Subcutaneous adipose tissue (tissue), 4 donors: ENCODE measurements around the gene SEMA4G. TPM values are rescaled to one million over a fixed set of nuclear protein-coding genes. Genes with fewer than 3 reads are reported as not detected.

Experiments used
- total RNA-seq, 4 donors: library from RNA; depleted of rRNA; stranded (reverse); fragments of >200 nt; gene quantifications; one replicate each; pipeline ENCODE4 v1.1.0, GENCODE V29; 2016
- TF ChIP-seq, protein P1 (sequence below): fragments of 450-650 bp; IDR thresholded peaks from one replicate; pipeline ENCODE4 v1.5.1; 2016; ENCODE audit warnings: low read depth, mild to moderate bottlenecking, control low read depth, antibody characterized with exemption, moderate library complexity

SEMA4G gene, protein sequence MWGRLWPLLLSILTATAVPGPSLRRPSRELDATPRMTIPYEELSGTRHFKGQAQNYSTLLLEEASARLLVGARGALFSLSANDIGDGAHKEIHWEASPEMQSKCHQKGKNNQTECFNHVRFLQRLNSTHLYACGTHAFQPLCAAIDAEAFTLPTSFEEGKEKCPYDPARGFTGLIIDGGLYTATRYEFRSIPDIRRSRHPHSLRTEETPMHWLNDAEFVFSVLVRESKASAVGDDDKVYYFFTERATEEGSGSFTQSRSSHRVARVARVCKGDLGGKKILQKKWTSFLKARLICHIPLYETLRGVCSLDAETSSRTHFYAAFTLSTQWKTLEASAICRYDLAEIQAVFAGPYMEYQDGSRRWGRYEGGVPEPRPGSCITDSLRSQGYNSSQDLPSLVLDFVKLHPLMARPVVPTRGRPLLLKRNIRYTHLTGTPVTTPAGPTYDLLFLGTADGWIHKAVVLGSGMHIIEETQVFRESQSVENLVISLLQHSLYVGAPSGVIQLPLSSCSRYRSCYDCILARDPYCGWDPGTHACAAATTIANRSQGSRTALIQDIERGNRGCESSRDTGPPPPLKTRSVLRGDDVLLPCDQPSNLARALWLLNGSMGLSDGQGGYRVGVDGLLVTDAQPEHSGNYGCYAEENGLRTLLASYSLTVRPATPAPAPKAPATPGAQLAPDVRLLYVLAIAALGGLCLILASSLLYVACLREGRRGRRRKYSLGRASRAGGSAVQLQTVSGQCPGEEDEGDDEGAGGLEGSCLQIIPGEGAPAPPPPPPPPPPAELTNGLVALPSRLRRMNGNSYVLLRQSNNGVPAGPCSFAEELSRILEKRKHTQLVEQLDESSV
- 1 to 10 TPM in 1 of 4 donors, under 1 TPM in 2, not detected in 1; under 0.01 to 5.7 (median 0.51) TPM for total RNA-seq

DNA sequence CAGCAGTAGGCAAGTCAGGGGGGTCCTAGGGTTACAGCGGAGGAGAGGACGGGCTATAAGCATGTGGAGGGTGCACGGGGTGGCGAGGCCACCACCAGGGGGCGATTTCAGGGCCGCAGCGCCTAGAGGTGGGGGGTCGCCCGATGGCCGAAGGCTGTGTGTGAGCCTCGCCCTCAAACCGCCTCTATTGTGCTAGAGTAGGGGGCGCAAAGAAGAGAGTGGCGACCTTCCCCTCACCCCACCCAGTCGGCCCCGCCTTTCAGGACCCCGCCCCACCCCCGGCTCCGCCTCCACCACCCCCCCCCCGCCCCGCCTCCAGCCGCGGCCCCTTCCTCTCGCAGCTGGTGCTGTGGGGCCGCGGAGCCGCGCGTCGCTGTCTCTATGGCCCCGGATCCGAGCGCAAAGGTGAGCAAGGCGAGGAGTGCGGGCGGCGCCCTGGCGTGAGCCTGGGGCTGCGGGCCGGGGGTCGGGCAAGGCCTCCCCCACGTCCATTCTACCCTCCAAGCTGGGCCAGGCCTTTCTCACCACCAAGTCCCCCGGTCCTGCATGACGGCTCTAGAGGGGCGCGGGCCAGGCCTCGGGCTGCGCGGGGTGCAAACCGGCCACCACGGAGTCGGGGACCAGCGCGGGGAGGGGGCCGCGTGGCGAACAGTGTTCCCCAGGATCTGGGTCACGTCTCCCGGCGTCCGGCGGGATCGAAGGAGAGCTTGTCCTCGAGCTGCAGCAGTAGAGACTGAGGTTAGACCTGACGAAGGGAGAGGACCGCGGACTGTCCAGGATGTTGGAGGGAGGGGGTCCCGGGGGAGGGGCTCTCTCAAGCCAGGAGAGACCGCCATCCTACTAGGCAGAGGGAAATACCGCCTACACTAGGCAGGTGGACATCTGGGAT is at the start of gene SEMA4G:
SEMA4G (plus strand) TSS at position 318 of the 889 bp plus-strand sequence. CDS start 3,409 bp downstream, outside the sequence.
- TF ChIP-seq, protein P1, sequence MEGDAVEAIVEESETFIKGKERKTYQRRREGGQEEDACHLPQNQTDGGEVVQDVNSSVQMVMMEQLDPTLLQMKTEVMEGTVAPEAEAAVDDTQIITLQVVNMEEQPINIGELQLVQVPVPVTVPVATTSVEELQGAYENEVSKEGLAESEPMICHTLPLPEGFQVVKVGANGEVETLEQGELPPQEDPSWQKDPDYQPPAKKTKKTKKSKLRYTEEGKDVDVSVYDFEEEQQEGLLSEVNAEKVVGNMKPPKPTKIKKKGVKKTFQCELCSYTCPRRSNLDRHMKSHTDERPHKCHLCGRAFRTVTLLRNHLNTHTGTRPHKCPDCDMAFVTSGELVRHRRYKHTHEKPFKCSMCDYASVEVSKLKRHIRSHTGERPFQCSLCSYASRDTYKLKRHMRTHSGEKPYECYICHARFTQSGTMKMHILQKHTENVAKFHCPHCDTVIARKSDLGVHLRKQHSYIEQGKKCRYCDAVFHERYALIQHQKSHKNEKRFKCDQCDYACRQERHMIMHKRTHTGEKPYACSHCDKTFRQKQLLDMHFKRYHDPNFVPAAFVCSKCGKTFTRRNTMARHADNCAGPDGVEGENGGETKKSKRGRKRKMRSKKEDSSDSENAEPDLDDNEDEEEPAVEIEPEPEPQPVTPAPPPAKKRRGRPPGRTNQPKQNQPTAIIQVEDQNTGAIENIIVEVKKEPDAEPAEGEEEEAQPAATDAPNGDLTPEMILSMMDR: no peak

DNA sequence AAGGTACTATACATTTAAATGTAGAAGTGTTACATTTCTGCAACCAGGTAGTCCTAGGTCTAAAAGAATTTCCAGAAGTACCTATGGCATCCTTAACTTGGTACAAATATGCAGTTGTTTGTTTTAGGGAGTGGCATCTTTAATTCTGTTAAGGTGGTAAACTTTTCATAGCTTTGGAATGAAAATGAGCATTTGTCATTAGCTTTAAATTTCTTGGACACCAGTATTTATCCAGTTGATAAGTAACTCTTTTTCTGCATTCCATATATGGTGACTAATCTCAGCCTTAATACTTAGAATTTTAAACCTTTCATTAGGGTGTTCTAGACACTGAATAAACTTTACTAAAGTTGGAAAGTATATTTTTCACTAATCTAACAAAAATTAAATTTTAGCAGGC is 45.7 kb upstream of the SEMA4G start:
- TF ChIP-seq, protein P1: no peak

DNA sequence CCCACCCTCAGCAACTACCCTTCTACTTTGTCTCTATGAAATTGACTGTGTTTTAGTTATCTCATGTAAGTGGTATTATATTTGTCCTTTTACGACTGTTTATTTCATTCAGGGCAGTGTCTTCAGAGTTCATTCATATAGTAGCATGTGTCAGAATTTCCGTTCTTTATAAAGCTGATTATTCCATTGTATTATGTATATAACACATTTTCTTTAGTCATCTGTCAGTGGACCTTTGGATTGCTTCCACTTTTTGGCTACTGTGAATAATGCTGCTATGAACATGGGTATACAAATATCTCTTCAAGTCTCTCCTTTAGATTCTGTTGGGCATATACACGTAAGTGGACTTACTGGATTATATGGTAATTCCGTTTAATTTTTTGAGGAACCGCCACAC is 42.0 kb upstream of the SEMA4G start:
- TF ChIP-seq, protein P1: no peak

DNA sequence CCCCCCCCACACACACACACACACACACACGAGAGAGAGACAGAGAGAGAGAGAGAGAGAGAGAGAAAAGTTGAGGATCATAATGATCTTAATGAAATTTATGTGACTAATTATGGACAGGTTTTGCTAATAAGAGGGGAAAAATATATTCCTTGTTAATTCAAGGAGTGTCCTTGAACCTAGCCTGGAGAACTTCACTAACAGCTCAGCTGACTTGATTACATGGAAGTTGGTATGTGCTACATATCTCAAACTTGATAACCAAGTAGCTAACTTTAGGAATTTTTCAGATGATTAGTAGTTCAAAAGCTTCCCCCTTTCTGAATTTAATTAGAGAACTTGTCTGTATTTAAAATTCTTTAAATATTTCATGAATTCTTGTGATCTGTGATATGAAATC is 41.3 kb upstream of the SEMA4G start:
- TF ChIP-seq, protein P1: no peak

DNA sequence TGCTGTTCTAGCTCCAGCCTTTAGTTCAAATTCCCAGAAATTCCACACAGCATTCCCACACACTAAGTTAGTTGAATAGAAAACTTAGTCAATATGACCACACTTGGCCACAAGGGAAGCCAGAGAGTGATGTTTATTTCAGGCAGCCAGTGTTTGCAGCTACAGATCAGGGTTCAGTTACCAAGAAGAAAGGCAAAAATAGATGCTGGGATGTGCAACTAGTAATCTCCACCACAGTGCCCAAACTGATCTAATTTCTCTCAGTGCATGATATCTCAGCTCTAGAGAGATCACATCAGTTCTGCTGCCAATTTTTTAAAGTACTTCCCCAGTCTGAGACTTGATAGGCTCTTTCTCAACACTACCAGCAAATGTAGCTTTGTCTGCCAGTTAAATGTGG is 38.9 kb upstream of the SEMA4G start:
- TF ChIP-seq, protein P1: no peak

DNA sequence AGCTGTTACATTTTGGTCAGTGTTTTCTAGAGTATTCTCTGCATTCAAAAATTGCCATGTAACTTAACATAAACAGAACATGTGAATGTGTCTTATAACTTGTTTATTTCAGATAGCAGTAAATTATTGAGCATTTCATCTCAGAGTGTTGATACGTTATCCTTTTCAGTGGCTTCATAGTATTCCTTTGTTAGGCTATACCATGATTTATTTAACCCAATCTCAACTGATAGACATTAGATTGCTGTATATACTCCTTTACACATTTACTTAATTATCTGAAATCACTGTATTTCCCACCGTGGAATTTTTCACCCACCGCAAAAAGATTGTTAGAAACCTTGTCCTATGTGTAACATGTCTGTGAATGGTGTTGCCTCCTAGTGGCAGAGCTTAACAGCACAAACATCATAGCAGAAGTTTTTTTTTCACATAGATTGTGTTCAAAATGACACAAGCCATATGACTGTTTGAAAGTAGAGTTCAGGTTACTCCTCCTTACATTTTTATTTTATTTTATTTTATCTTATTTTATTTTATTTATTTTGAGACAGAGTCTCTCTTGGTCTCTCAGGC is 35.1 kb upstream of the SEMA4G start:
- TF ChIP-seq, protein P1: no peak
